ENCODE measurements around the gene TMEM108.

GRCh38 chr3:133230195-133230594 is 192.0 kb downstream of the TMEM108 start:
- TF ChIP-seq BHLHE40 (IDR thresholded peaks at IDR 0.05; ENCODE audit: low read depth, low read length), result no peak
- no peak for TF ChIP-seq CEBPB (IDR thresholded peaks at IDR 0.05; ENCODE audit: low read depth, low read length)
- no peak for TF ChIP-seq CTCF (conservative IDR thresholded peaks at IDR 0.05; ENCODE audit: low read depth, low read length)
- TF ChIP-seq USF2 (IDR thresholded peaks at IDR 0.05; ENCODE audit: low read depth, low read length), result no peak
- TF ChIP-seq MXI1 (IDR thresholded peaks at IDR 0.05; ENCODE audit: borderline replicate concordance, low read depth, low read length), result no peak
- TF ChIP-seq RCOR1 (IDR thresholded peaks at IDR 0.05; ENCODE audit: insufficient replicate concordance, low read length), result no peak
- no peak for TF ChIP-seq FOS (IDR thresholded peaks at IDR 0.05; ENCODE audit: low read depth, low read length)
- TF ChIP-seq POLR2A (IDR thresholded peaks at IDR 0.05; ENCODE audit: low read depth, low read length), result no peak
- no peak for TF ChIP-seq CHD1 (IDR thresholded peaks at IDR 0.05; ENCODE audit: low read depth, low read length)
